Measurements from ENCODE around the gene BLMH. TPM values are rescaled to one million over a fixed set of nuclear protein-coding genes. Genes with fewer than 3 reads are reported as not detected.
"Not testable (repeated sequence)": the region's sequence is repeated elsewhere in the genome, so short reads cannot be mapped to it uniquely, and the experiment has no call there.

BLMH gene
- total RNA-seq, 1 experiment from 2014 or later: 28.3 TPM

GRCh38 chr17:30208214-30208613 is 83.5 kb downstream of the BLMH start:
- H3K9me3 Mint-ChIP-seq (ENCODE audit: unreplicated experiment): no peaks in the 10 kb centered on the region
- no peaks in the 10 kb centered on the region for H3K4me1 Mint-ChIP-seq (ENCODE audit: insufficient read depth, unreplicated experiment)
- H3K4me3 Mint-ChIP-seq (ENCODE audit: unreplicated experiment): no peak overlapping the region
- H3K27me3 Mint-ChIP-seq (ENCODE audit: insufficient read depth, unreplicated experiment): peaks cover 29% of the 10 kb centered on the region
- TF ChIP-seq CTCF (IDR thresholded peaks at IDR 0.05; ENCODE audit: unreplicated experiment): no peak
- intact Hi-C loops (cut with micrococcal nuclease): no loop called here
- BruUV-seq (replicated peaks): no TSS peak
- POLR2A ChIA-PET: no interaction called here
- CTCF ChIA-PET: interaction anchor here (0.7 kb wide), 1 partner anchor 43 kb away, joined by 3 read pairs; no protein-coding TSS in a partner anchor
- no peak for DNase-seq (ENCODE audit: unreplicated experiment)
- H3K27ac Mint-ChIP-seq (ENCODE audit: low read depth, unreplicated experiment): no peak overlapping the region
- no peaks in the 10 kb centered on the region for H3K36me3 Mint-ChIP-seq (ENCODE audit: insufficient read depth, unreplicated experiment)

- no peak for DNase-seq (ENCODE audit: unreplicated experiment)
- no TSS peak for BruUV-seq (replicated peaks)
- intact Hi-C loops (cut with micrococcal nuclease): no loop called here
- CTCF ChIA-PET: interaction anchor here (0.7 kb wide), 2 partner anchors 43 to 156 kb away, joined by 3 read pairs; no protein-coding TSS in a partner anchor
- no peak overlapping the region for H3K4me3 Mint-ChIP-seq (ENCODE audit: unreplicated experiment)
- H3K9me3 Mint-ChIP-seq (ENCODE audit: unreplicated experiment): no peaks in the 10 kb centered on the region
- H3K27me3 Mint-ChIP-seq (ENCODE audit: insufficient read depth, unreplicated experiment): peaks cover 29% of the 10 kb centered on the region
- H3K27ac Mint-ChIP-seq (ENCODE audit: low read depth, unreplicated experiment): no peak overlapping the region
- no peaks in the 10 kb centered on the region for H3K36me3 Mint-ChIP-seq (ENCODE audit: insufficient read depth, unreplicated experiment)
- no peaks in the 10 kb centered on the region for H3K4me1 Mint-ChIP-seq (ENCODE audit: insufficient read depth, unreplicated experiment)
- POLR2A ChIA-PET: interaction anchor here (1.2 kb wide), 1 partner anchor 19 kb away, joined by 3 read pairs; no protein-coding TSS in a partner anchor
- no peak for TF ChIP-seq CTCF (IDR thresholded peaks at IDR 0.05; ENCODE audit: unreplicated experiment)
Observed at GRCh38 chr17:30207655-30208054, 84.1 kb downstream of the BLMH start.

- no peaks in the 10 kb centered on the region for H3K9me3 Mint-ChIP-seq (ENCODE audit: unreplicated experiment)
- POLR2A ChIA-PET: interaction anchor here (0.9 to 1.8 kb wide), 3 partner anchors 9 to 16 kb away, joined by 4 to 6 read pairs (median 5); no protein-coding TSS in a partner anchor
- no TSS peak for BruUV-seq (replicated peaks)
Observed at GRCh38 chr17:30203471-30203981, 88.2 kb downstream of the BLMH start.

GRCh38 chr17:30200656-30201055 is 91.1 kb downstream of the BLMH start:
- CTCF ChIA-PET; H3K4me1 Mint-ChIP-seq (ENCODE audit: insufficient read depth, unreplicated experiment); H3K27ac Mint-ChIP-seq (ENCODE audit: low read depth, unreplicated experiment); POLR2A ChIA-PET; intact Hi-C loops (cut with micrococcal nuclease); H3K9me3 Mint-ChIP-seq (ENCODE audit: unreplicated experiment); H3K36me3 Mint-ChIP-seq (ENCODE audit: insufficient read depth, unreplicated experiment); H3K27me3 Mint-ChIP-seq (ENCODE audit: insufficient read depth, unreplicated experiment); H3K4me3 Mint-ChIP-seq (ENCODE audit: unreplicated experiment); BruUV-seq (replicated peaks); DNase-seq (ENCODE audit: unreplicated experiment): not testable (repeated sequence)

More at GRCh38 chr17:30203471-30203981, 88.2 kb downstream of the BLMH start:
- peaks cover 28% of the 10 kb centered on the region for H3K27me3 Mint-ChIP-seq (ENCODE audit: insufficient read depth, unreplicated experiment)
- no peak for DNase-seq (ENCODE audit: unreplicated experiment)
- CTCF ChIA-PET: interaction anchor here (0.7 kb wide), 1 partner anchor 80 kb away, joined by 4 read pairs; no protein-coding TSS in a partner anchor
- no peak overlapping the region for H3K27ac Mint-ChIP-seq (ENCODE audit: low read depth, unreplicated experiment)
- no peak overlapping the region for H3K4me3 Mint-ChIP-seq (ENCODE audit: unreplicated experiment)
- H3K4me1 Mint-ChIP-seq (ENCODE audit: insufficient read depth, unreplicated experiment): no peaks in the 10 kb centered on the region
- intact Hi-C loops (cut with micrococcal nuclease): no loop called here
- H3K36me3 Mint-ChIP-seq (ENCODE audit: insufficient read depth, unreplicated experiment): no peaks in the 10 kb centered on the region
- no peak for TF ChIP-seq CTCF (IDR thresholded peaks at IDR 0.05; ENCODE audit: unreplicated experiment)

All from MCF 10A (cell line).